Measurements from ENCODE around the gene CCR2.

The CCR2 gene

DNA sequence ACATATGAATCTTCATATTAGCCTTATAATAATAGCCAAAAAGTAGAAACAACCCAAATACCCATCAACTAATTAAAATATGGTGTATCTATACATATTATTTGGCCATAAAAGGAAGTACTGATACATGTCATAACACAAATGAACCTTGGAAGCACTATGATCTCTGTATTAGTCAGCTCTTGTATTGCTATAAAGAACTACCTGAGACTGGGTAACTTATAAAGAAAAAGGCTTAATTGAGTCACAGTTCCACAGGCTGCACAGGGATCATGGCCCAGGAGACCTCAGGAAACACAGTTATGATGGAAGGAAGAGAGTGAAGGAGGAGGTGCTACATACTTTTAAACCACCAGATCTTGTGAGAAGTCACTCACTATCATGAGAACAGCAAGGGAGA, 16.0 kb upstream of the CCR2 start:
- H3K4me3 Mint-ChIP-seq: no peak overlapping the region
- peaks cover 11 to 29% of the 10 kb centered on the region in 2 donors for H3K4me1 Mint-ChIP-seq (ENCODE audit: low read depth in 2 of 2)
- no peaks in the 10 kb centered on the region for H3K27me3 Mint-ChIP-seq
- ATAC-seq (replicated peaks) (no peak), DNase-seq (no peak)
- no peak overlapping the region for H3K27ac Mint-ChIP-seq
- H3K36me3 Mint-ChIP-seq (ENCODE audit: insufficient read depth): no peaks in the 10 kb centered on the region
- H3K9me3 Mint-ChIP-seq: peaks cover 6 to 10% of the 10 kb centered on the region in 2 donors

DNA sequence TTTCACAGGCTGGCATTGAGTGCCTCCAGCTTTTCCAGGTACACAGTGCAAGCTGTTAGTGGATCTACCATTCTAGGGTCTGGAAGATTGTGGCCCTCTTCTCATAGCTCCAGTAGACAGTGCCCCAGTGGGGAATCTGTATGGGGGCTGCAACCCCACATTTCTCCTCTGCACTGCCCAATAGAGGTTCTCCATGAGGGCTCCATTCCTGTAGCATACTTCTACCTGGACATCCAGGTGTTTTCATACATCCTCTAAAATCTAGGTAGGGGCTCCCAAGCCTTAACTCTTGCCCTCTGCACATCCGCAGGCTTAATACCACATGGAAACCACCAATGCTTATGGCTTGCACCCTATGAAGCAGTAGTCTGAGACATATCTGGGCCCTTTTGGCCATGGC, 15.1 kb upstream of the CCR2 start:
- H3K27ac Mint-ChIP-seq: no peak overlapping the region
- no peaks in the 10 kb centered on the region for H3K27me3 Mint-ChIP-seq
- peaks cover 6 to 10% of the 10 kb centered on the region in 2 donors for H3K9me3 Mint-ChIP-seq
- DNase-seq (no peak), ATAC-seq (replicated peaks) (no peak)
- H3K36me3 Mint-ChIP-seq (ENCODE audit: insufficient read depth): no peaks in the 10 kb centered on the region
- H3K4me3 Mint-ChIP-seq: no peak overlapping the region
- peaks cover 7 to 22% of the 10 kb centered on the region in 2 donors for H3K4me1 Mint-ChIP-seq (ENCODE audit: low read depth in 2 of 2)

DNA sequence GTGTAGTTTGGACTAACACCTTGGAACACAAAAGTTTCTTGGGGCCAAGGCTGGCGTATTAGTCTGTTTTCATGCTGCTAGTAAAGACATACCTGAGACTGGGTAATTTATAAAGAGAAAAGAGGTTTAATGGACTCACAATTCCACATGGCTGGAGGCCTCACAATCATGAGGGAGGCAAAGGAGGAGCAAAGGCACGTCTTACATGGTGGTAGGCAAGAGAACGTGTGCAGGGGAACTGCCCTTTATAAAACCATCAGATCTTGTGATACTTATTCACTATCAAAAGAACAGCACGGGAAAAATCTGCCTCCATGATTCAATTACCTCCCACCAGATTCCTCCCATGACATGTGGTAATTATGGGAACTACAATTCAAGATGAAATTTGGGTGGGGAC, 9.4 kb upstream of the CCR2 start:
- Mint-ChIP-seq H3K9me3 (peaks cover 8 to 15% of the 10 kb centered on the region in 2 donors), H3K27ac (no peak overlapping the region), H3K27me3 (no peaks in the 10 kb centered on the region), H3K4me1 (ENCODE audit: low read depth in 2 of 2) (peaks cover 16 to 18% of the 10 kb centered on the region in 2 donors), H3K36me3 (ENCODE audit: insufficient read depth) (no peaks in the 10 kb centered on the region), H3K4me3 (no peak overlapping the region)
- no peak for DNase-seq
- no peak for ATAC-seq (replicated peaks)

DNA sequence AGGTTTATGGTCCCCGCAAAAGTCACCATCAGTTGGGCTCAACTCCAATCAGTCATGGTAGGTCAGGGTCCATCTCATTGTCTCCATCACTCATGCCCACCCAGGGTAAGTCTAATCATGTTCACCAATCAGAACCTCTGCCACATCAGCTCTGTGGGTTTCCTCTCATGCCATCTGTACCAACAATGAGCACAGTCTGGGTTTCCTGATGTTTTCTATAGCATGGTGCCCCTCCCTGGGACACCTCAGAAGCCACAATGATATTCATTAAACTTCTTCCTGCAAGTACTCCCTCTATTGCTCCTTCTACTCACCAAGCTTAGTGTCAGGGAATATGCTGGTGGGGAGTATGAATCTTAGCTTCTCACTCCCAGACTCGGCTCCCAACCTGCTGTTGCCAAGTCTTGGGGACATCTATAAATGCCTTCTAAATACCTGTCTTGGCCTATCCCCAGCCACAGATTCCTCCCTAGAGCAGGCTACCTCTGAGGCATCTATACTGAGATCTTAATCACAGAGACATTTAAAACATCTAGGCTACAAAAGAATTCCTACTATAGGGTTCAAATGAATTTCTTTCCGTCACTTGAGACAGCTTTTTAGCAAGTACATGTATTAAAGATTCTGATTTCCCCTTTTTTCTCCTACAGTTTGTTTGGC, 5.0 kb upstream of the CCR2 start:
- Mint-ChIP-seq H3K36me3 (ENCODE audit: insufficient read depth) (peaks cover 5% of the 10 kb centered on the region), H3K27me3 (no peaks in the 10 kb centered on the region), H3K9me3 (peaks cover 3 to 7% of the 10 kb centered on the region in 2 donors), H3K27ac (peak overlapping the region; percentile 81 to 88), H3K4me1 (ENCODE audit: low read depth in 2 of 2) (peaks cover 54 to 59% of the 10 kb centered on the region in 2 donors), H3K4me3 (peak overlapping the region; percentile 47 to 76)
- DNase-seq (no peak), ATAC-seq (replicated peaks) (peak; percentile 36)

DNA sequence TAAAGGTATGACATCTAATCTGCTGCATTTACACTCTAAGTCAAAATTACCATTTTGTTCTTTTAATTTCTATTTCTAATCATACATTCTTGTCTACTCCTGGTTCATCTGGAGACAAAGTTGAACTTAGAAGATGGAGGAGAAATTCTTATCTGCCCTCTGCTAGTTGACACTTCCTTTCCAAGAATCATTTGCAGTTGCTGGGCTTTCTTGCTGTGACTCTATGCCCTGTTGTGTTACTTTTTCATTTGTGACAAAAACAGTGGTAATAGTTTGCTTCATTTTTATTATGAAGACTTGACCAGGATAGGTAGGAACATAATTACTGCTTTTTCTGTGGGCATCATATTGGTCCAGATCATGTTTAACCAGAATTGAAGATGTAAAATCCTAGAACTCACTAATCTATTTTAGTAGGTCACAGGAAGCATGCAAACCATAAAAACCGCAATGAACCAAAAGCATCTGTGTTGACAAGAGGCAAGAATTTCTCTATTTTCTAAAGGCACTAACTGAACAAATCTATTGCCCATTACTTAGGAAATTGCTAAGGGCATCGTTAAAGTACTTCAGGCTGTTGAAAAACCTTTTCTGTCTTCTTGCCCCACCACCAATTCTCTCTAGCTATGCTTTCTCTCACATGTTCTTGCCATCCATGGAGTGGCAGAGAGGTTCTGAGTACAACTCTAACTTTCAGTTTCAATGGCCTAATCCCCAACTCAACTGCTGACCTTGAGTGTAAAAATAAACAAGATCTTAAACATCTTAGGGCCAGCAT, 4.2 kb upstream of the CCR2 start:
- Mint-ChIP-seq H3K27ac (peak overlapping the region; percentile 81 to 88), H3K27me3 (no peaks in the 10 kb centered on the region), H3K4me3 (peak overlapping the region; percentile 47 to 76), H3K36me3 (ENCODE audit: insufficient read depth) (peaks cover 5% of the 10 kb centered on the region), H3K4me1 (ENCODE audit: low read depth in 2 of 2) (peaks cover 58 to 63% of the 10 kb centered on the region in 2 donors), H3K9me3 (peaks cover 3 to 7% of the 10 kb centered on the region in 2 donors)
- ATAC-seq (replicated peaks) (peak; percentile 61), DNase-seq (no peak)

DNA sequence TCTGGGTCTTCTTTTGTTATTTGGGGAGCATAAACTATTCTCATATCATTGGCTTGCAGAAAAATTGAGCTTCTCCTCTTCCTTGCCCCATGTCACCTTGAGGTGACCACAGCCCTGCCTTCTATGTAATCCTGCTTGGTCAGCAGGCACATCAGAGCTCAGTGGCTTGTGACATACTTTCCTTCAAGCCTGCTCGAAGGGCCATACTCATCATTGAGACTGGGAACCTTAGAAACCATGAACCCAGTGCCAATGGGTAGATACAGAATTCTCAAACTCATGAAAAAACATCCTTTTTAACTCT, 3.7 kb upstream of the CCR2 start:
- Mint-ChIP-seq H3K4me3 (peak overlapping the region; percentile 47 to 76), H3K27ac (peak overlapping the region; percentile 81 to 88)
- ATAC-seq (replicated peaks): no peak

DNA sequence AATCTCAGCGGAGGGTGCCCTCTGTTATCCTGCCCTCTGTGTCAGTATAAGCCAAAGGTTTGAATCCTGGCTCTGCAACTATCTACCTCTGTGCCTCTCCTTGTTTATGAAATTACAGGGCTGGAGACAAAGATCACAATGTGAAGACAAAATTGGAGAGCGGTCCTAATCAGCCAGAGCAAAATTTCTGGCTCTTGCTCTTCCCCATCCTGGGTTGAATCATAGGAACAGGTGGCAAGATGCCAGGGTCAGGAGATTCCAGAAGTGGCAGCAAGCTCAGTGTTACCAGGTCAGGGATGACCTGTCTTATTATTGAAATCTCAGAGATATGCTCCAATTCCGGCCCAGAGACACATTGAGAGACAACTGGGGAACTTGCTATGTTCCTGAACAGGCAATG, 2.3 kb upstream of the CCR2 start:
- peaks cover 65 to 77% of the 10 kb centered on the region in 2 donors for H3K4me1 Mint-ChIP-seq (ENCODE audit: low read depth in 2 of 2)
- no peaks in the 10 kb centered on the region for H3K27me3 Mint-ChIP-seq
- H3K4me3 Mint-ChIP-seq: peak overlapping the region in 1 of 2 donors; percentile 44
- peaks cover 5% of the 10 kb centered on the region for H3K36me3 Mint-ChIP-seq (ENCODE audit: insufficient read depth)
- ATAC-seq (replicated peaks) (no peak), DNase-seq (no peak)
- peaks cover 3 to 7% of the 10 kb centered on the region in 2 donors for H3K9me3 Mint-ChIP-seq
- H3K27ac Mint-ChIP-seq: peak overlapping the region; percentile 55 to 80

More for the DNA sequence above, 3.7 kb upstream of the CCR2 start:
- peaks cover 61 to 67% of the 10 kb centered on the region in 2 donors for H3K4me1 Mint-ChIP-seq (ENCODE audit: low read depth in 2 of 2)
- H3K9me3 Mint-ChIP-seq: peaks cover 3 to 7% of the 10 kb centered on the region in 2 donors
- no peaks in the 10 kb centered on the region for H3K27me3 Mint-ChIP-seq
- peaks cover 5% of the 10 kb centered on the region for H3K36me3 Mint-ChIP-seq (ENCODE audit: insufficient read depth)
- DNase-seq: no peak

DNA sequence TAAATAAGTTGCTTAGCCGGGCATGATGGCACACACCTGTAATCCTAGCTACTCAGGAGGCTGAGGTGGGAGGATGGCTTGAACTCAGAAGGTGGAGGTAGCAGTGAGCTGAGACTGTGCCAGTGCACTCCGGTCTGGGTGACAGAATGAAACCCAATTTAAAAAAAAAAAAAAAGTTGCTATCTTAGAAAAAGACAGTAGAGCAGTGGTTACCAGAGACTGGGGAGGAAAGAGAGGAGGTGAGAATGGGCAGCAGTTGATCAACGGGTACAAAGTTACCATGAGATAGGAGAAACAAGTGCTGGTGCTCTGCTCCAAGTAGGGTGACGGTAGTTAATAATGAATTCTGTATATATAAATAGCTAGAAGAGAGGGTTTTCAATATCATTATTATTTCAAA, 821 bp upstream of the CCR2 start:
- DNase-seq (no peak), ATAC-seq (replicated peaks) (peak; percentile 58)
- peak overlapping the region; percentile 71 to 72 for H3K4me3 Mint-ChIP-seq
- H3K4me1 Mint-ChIP-seq (ENCODE audit: low read depth in 2 of 2): peaks cover 68 to 79% of the 10 kb centered on the region in 2 donors
- no peaks in the 10 kb centered on the region for H3K27me3 Mint-ChIP-seq
- peaks cover 16% of the 10 kb centered on the region for H3K36me3 Mint-ChIP-seq (ENCODE audit: insufficient read depth)
- peak overlapping the region; percentile 55 to 68 for H3K27ac Mint-ChIP-seq
- peaks cover 3 to 7% of the 10 kb centered on the region in 2 donors for H3K9me3 Mint-ChIP-seq

DNA sequence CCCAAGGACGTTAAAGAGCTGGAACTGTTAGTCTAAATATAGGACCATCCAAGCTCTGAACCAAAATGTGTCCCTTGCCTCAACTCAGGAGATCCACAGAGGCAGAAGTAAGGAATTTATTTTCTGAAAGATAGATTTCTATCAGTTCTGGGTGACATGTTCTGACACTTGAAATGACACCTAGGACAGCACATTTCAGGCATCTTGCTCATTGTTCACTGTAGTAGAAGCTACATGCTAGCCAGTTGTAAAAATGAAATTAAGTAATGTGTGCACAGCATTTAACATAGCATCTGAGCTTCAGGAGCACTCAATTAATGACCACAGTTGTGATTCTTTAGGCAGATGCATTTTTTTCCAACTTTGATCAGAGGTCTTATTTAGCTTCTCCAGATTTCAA, 567 bp downstream of the CCR2 start:
- Mint-ChIP-seq H3K4me3 (peak overlapping the region; percentile 71 to 72), H3K36me3 (ENCODE audit: insufficient read depth) (peaks cover 29% of the 10 kb centered on the region), H3K4me1 (ENCODE audit: low read depth in 2 of 2) (peaks cover 67 to 78% of the 10 kb centered on the region in 2 donors), H3K9me3 (no peaks in the 10 kb centered on the region), H3K27ac (peak overlapping the region; percentile 68 to 69), H3K27me3 (no peaks in the 10 kb centered on the region)
- ATAC-seq (replicated peaks) (no peak), DNase-seq (no peak)

DNA sequence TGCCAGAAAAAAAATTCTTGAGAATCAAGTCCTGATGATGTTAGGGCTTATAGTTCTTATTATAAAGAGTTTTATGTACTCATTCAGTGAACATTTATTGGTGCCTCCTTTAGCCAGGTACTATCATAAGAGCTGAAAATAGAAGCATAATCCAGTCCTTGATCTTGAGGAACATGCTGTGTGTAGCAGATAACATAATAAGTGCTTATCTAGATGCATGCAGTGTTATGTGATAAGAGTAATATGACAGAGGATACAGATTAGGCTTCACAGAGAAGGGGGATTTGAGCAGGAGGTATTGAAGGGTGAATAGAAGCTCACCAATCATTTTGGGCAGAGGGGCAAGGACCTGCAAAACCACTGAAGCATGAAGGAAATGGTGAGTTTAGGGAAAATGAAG, 1.1 kb downstream of the CCR2 start:
- no peak for DNase-seq
- Mint-ChIP-seq H3K9me3 (no peaks in the 10 kb centered on the region), H3K27ac (peak overlapping the region; percentile 68 to 69), H3K4me3 (peak overlapping the region; percentile 71 to 72), H3K4me1 (ENCODE audit: low read depth in 2 of 2) (peaks cover 67 to 78% of the 10 kb centered on the region in 2 donors), H3K36me3 (ENCODE audit: insufficient read depth) (peaks cover 34% of the 10 kb centered on the region), H3K27me3 (no peaks in the 10 kb centered on the region)
- no peak for ATAC-seq (replicated peaks)

DNA sequence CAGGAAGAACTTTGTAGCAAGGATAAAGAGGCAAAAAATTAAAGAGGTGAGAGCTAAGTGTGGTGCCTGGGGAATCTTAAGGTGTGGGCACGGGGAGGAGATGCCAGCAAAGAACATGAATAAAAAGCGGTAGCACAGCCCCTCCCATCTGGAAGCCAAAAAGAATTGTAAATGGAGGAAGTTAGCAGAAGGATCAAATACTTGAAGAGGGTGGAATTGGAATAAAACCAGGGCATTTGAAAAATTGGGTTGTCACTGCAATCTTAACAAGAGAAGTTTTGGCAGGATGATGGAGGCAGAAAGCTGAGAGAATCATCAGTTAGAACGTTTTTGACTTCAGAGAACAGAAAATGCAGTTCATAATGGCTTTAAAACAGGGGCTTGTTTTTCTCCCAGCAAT, 2.4 kb downstream of the CCR2 start:
- H3K4me1 Mint-ChIP-seq (ENCODE audit: low read depth in 2 of 2): peaks cover 67 to 80% of the 10 kb centered on the region in 2 donors
- DNase-seq (no peak), ATAC-seq (replicated peaks) (no peak)
- peaks cover 39% of the 10 kb centered on the region for H3K36me3 Mint-ChIP-seq (ENCODE audit: insufficient read depth)
- peak overlapping the region; percentile 68 to 69 for H3K27ac Mint-ChIP-seq
- H3K9me3 Mint-ChIP-seq: no peaks in the 10 kb centered on the region
- peak overlapping the region; percentile 71 to 72 for H3K4me3 Mint-ChIP-seq
- H3K27me3 Mint-ChIP-seq: no peaks in the 10 kb centered on the region

DNA sequence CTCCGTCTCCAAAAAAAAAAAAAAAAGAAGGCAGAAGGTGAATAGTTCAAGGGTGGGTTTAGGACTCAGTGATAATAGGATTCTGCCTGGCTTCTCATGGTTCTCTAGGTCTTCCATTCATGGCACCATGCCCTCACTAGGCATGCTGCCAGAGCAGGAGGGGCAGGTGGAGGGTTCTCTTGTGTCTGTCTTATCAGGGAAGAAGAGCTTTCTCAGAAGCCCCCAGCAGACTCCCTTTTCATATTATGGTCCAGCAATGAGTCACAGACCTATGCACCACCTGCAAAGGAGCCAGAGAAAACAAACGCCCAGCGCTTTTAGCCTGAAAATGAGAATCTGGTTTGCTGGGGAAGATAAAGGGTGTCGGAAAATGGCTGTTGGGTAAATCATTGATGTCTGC, 3.0 kb downstream of the CCR2 start:
- ATAC-seq (replicated peaks): no peak
- peak overlapping the region; percentile 71 to 72 for H3K4me3 Mint-ChIP-seq
- H3K4me1 Mint-ChIP-seq (ENCODE audit: low read depth in 2 of 2): peaks cover 66 to 78% of the 10 kb centered on the region in 2 donors
- H3K36me3 Mint-ChIP-seq (ENCODE audit: insufficient read depth): peaks cover 45% of the 10 kb centered on the region
- no peaks in the 10 kb centered on the region for H3K27me3 Mint-ChIP-seq
- no peak for DNase-seq
- no peaks in the 10 kb centered on the region for H3K9me3 Mint-ChIP-seq
- peak overlapping the region; percentile 68 to 69 for H3K27ac Mint-ChIP-seq

DNA sequence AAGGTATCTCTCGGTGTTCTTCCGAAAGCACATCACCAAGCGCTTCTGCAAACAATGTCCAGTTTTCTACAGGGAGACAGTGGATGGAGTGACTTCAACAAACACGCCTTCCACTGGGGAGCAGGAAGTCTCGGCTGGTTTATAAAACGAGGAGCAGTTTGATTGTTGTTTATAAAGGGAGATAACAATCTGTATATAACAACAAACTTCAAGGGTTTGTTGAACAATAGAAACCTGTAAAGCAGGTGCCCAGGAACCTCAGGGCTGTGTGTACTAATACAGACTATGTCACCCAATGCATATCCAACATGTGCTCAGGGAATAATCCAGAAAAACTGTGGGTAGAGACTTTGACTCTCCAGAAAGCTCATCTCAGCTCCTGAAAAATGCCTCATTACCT, 4.6 kb downstream of the CCR2 start:
- H3K27ac Mint-ChIP-seq: peak overlapping the region; percentile 21 to 39
- peaks cover 44% of the 10 kb centered on the region for H3K36me3 Mint-ChIP-seq (ENCODE audit: insufficient read depth)
- DNase-seq (no peak), ATAC-seq (replicated peaks) (no peak)
- no peaks in the 10 kb centered on the region for H3K9me3 Mint-ChIP-seq
- H3K4me3 Mint-ChIP-seq: peak overlapping the region; percentile 42 to 72
- no peaks in the 10 kb centered on the region for H3K27me3 Mint-ChIP-seq
- peaks cover 58 to 70% of the 10 kb centered on the region in 2 donors for H3K4me1 Mint-ChIP-seq (ENCODE audit: low read depth in 2 of 2)

Measured in effector memory CD8-positive, alpha-beta T cell (primary cell).